Kidney (tissue), 14 donors: ENCODE data around the gene EPB41L3. TPM values are rescaled to one million over a fixed set of nuclear protein-coding genes. Genes with fewer than 3 reads are reported as not detected.

Experiments used
- DNase-seq, 5 donors: peaks; one replicate each; pipeline ENCODE4 v3.0.0-alpha.2; 2013 to 2020
- FAIRE-seq: peaks from 2 replicates; lab custom pipeline; 2012; peaks lifted over from hg19 to GRCh38; lab: Jason Lieb, UNC
- H3K27ac ChIP-seq, 2 donors: one replicate each; pipeline ENCODE4 v1.7.0; 2013; ENCODE audit warnings: low read depth in 2 of 2, low read length in 2 of 2, inconsistent platforms in 1 of 2
- H3K27me3 ChIP-seq: one replicate; pipeline ENCODE4 v1.7.1; 2013; ENCODE audit warnings: low read length, inconsistent platforms; ENCODE audit not compliant: control insufficient read depth, insufficient read depth
- H3K36me3 ChIP-seq, 3 donors: one replicate each; pipeline versions ENCODE4 v1.7.0 to v1.7.1; 2013; ENCODE audit warnings: low read length in 3 of 3, control low read depth in 1 of 3, inconsistent platforms in 1 of 3; ENCODE audit not compliant: insufficient read depth in 3 of 3, control insufficient read depth in 2 of 3
- H3K4me1 ChIP-seq, 3 donors: one replicate each; pipeline versions ENCODE4 v1.7.0 to v1.7.1; 2013; ENCODE audit warnings: low read length in 3 of 3, inconsistent platforms in 1 of 3, low read depth in 1 of 3; ENCODE audit not compliant: control insufficient read depth in 2 of 3, insufficient read depth in 2 of 3
- H3K4me3 ChIP-seq, 3 donors: one replicate each; pipeline versions ENCODE4 v1.7.0 to v1.8.1; 2013; ENCODE audit warnings: low read length in 3 of 3, control low read depth in 1 of 3, inconsistent platforms in 1 of 3
- H3K9ac ChIP-seq, 3 donors: one replicate each; pipeline versions ENCODE4 v1.7.0 to v1.7.1; 2013; ENCODE audit warnings: low read length in 3 of 3, control low read depth in 1 of 3, inconsistent platforms in 1 of 3
- H3K9me3 ChIP-seq, 3 donors: one replicate each; pipeline versions ENCODE4 v1.7.0 to v1.7.1; 2013; ENCODE audit warnings: low read length in 3 of 3, control low read depth in 1 of 3, inconsistent platforms in 1 of 3; ENCODE audit not compliant: control insufficient read depth in 2 of 3, insufficient read depth in 1 of 3
- intact Hi-C: fragments of 100-400 bp; cut with DNase I; formaldehyde crosslinking; loops from one replicate; pipeline ENCODE4 v1.11.1; 2022
- polyA plus RNA-seq: library from polyadenylated mRNA; stranded (reverse); fragments of 350-450 nt; fragmentation: Illumina TruSeq; extraction: RNeasy Lipid Tissue Mini Kit (QIAGEN cat#74804); gene quantifications from one replicate; pipeline ENCODE4 v1.2.3, GENCODE V29; 2014; ENCODE audit warnings: low read depth, low replicate concordance; ENCODE audit not compliant: insufficient read depth
- total RNA-seq: library from RNA; stranded (reverse); fragmentation: NEBNext Ultra II Directional; extraction: Animal tissue kit (Norgen Biotek cat#: 25700); gene quantifications from one replicate; pipeline ENCODE4 v1.2.1, GENCODE V29; 2021
- TF ChIP-seq, protein P1 (sequence below): IDR thresholded peaks from 3 replicates; pipeline ENCODE4 v1.5.1; 2012; ENCODE audit warnings: mild to moderate bottlenecking, moderate library complexity, borderline replicate concordance; ENCODE audit not compliant: insufficient read depth; ENCODE audit errors: extremely low read depth
- donor health status: control.
- donor health status: control.
- donor health status: control.
- donor health status: control.
- donor health status: control.
- donor health status: DM: yes; HTN: yes; CAD: no.
- donor health status: Normal renal cell carcinoma (clear cell type).

EPB41L3 gene
- total and polyA plus RNA-seq, 2 donors from 2014 or later, result 35.3 to 44.6 TPM

- Histone ChIP-seq H3K4me1 (peaks cover 0 to 3% (median 0%) of the 10 kb centered on the region in 3 donors), H3K9me3 (no peaks in the 10 kb centered on the region), H3K4me3 (no peak overlapping the region), H3K36me3 (no peaks in the 10 kb centered on the region), H3K27ac (no peak overlapping the region), H3K27me3 (no peaks in the 10 kb centered on the region), H3K9ac (no peak overlapping the region)
- FAIRE-seq (no peak), DNase-seq (no peak)
- TF ChIP-seq, protein P1, sequence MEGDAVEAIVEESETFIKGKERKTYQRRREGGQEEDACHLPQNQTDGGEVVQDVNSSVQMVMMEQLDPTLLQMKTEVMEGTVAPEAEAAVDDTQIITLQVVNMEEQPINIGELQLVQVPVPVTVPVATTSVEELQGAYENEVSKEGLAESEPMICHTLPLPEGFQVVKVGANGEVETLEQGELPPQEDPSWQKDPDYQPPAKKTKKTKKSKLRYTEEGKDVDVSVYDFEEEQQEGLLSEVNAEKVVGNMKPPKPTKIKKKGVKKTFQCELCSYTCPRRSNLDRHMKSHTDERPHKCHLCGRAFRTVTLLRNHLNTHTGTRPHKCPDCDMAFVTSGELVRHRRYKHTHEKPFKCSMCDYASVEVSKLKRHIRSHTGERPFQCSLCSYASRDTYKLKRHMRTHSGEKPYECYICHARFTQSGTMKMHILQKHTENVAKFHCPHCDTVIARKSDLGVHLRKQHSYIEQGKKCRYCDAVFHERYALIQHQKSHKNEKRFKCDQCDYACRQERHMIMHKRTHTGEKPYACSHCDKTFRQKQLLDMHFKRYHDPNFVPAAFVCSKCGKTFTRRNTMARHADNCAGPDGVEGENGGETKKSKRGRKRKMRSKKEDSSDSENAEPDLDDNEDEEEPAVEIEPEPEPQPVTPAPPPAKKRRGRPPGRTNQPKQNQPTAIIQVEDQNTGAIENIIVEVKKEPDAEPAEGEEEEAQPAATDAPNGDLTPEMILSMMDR, result no peak
- intact Hi-C loops, result no loop called here
Measured at GRCh38 chr18:5520464-5520863, 23.3 kb downstream of the EPB41L3 start.

DNA sequence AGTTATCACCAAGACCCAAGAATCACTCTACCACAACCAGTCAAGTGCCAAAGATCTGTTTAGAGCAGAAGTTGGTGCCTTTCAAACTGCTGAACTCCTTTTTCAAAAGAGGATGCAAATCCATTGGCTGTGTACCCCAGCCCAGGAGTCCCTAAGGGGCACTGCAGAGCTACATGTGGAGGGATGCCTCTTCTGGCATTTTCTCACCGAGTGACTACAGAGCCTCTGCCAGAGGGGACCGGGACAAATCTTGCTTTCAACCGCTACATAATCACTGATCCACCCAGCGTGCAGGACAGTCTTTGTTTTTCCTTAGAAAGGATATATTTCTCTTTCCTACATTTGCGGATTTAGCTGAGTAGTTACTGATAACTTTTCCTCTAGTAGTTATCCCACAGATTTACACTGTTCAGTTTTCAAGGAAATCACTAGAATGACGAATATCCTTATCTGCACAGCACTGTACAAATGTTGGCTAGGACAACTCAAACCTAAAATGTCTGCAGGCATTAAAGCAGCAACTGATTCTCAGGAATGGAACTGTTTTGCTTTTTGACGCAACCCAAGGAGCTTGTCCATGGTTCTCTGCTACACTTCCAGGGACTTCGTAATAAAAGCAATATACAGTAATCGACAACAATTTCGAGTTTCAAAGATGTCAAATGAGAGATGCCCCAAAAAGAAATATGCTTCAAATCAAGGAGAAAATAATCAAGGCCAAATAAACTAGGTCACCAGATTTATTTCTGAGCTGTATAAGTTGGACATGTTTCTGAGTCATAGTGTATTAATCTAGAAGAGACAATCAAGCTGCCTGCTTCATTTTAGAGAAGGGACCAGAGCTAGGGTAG is 24.1 kb downstream of the EPB41L3 start:
- no peaks in the 10 kb centered on the region for H3K9me3 ChIP-seq
- peaks cover 0 to 3% (median 0%) of the 10 kb centered on the region in 3 donors for H3K4me1 ChIP-seq
- no peaks in the 10 kb centered on the region for H3K36me3 ChIP-seq
- no peaks in the 10 kb centered on the region for H3K27me3 ChIP-seq
- DNase-seq, result no peak
- H3K27ac ChIP-seq, result no peak overlapping the region
- no peak overlapping the region for H3K9ac ChIP-seq
- H3K4me3 ChIP-seq, result no peak overlapping the region
- no peak for FAIRE-seq
- TF ChIP-seq, protein P1, result no peak
- intact Hi-C loops, result no loop called here

DNA sequence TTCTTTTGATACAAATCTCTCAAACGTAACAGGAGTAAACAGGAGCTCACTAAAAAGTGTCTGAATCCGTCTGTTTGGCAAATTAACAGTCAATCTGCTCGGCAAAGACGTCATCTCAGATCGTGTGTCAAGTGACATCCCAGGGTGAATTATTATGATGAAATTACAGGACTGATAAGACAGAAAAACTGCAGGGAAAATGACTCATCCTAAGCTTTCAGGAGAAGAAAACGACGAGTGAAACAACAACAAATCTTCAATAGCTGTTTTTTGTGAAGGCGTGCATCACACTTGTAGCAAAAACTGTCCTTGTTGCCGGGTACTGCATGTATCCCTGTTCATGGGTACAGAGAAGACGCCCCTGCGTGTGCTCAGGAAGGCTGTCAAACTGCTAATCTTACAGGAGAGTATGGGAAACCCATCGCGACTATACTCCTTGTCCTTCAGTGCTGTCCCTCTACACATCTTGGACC is 24.9 kb downstream of the EPB41L3 start:
- H3K9me3 ChIP-seq, result no peaks in the 10 kb centered on the region
- no peaks in the 10 kb centered on the region for H3K36me3 ChIP-seq
- H3K4me3 ChIP-seq, result no peak overlapping the region
- intact Hi-C loops, result no loop called here
- H3K27me3 ChIP-seq, result no peaks in the 10 kb centered on the region
- H3K4me1 ChIP-seq, result peaks cover 0 to 3% (median 0%) of the 10 kb centered on the region in 3 donors
- no peak overlapping the region for H3K9ac ChIP-seq
- no peak for FAIRE-seq
- no peak overlapping the region for H3K27ac ChIP-seq
- DNase-seq, result no peak
- TF ChIP-seq, protein P1, result no peak
